H7 (cell line): ENCODE measurements around the gene PTPRN2. TPM values are rescaled to one million over a fixed set of nuclear protein-coding genes. Genes with fewer than 3 reads are reported as not detected.
"Not testable (repeated sequence)": the region's sequence is repeated elsewhere in the genome, so short reads cannot be mapped to it uniquely, and the experiment has no call there.

ENCODE experiments used
- DNase-seq: peaks from one replicate; pipeline ENCODE4 v3.0.0; 2012
- H3K27me3 ChIP-seq: 2 replicates; pipeline ENCODE4 v1.6.0; 2011; ENCODE audit warnings: mild to moderate bottlenecking, low read length; ENCODE audit not compliant: control insufficient read depth, insufficient read depth
- H3K36me3 ChIP-seq: replicated peaks from 2 replicates; pipeline ENCODE4 v1.5.1; 2011; ENCODE audit warnings: low read length; ENCODE audit not compliant: control insufficient read depth, insufficient read depth
- H3K4me3 ChIP-seq: 2 replicates; pipeline ENCODE4 v1.5.1; 2011; ENCODE audit warnings: low read depth, mild to moderate bottlenecking, control low read depth, low read length, moderate library complexity; ENCODE audit not compliant: insufficient read depth
- total RNA-seq: library from RNA; depleted of rRNA; stranded (reverse); fragments of >200 nt; shearing (Covaris generic); gene quantifications from 2 replicates; pipeline ENCODE4 v1.2.3, GENCODE V29; 2014

PTPRN2 gene
- total RNA-seq, 1 experiment from 2014 or later: 0.80 TPM

DNA sequence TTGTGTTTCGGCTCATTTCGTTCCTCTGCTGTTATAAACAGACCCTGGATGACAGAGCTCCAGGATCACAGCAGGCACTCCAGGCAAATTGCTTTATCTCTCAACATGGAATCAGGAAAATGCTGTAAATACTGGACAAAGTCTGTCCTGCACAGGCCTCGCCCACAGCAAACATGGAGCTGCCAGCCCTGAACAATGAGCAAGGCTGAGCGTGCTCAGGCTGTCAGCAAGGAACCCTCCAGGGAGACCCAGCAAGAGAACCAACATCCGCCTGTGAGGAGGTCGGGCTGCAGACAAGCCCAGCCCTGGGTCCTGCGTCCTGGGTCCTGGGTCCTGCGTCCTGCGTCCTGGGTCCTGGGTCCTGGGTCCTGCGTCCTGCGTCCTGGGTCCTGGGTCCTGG is 180.8 kb downstream of the PTPRN2 start:
- H3K27me3 ChIP-seq: no peaks in the 10 kb centered on the region
- no peaks in the 10 kb centered on the region for H3K36me3 ChIP-seq
- H3K4me3 ChIP-seq: no peak overlapping the region
- DNase-seq: peak; percentile 43

DNA sequence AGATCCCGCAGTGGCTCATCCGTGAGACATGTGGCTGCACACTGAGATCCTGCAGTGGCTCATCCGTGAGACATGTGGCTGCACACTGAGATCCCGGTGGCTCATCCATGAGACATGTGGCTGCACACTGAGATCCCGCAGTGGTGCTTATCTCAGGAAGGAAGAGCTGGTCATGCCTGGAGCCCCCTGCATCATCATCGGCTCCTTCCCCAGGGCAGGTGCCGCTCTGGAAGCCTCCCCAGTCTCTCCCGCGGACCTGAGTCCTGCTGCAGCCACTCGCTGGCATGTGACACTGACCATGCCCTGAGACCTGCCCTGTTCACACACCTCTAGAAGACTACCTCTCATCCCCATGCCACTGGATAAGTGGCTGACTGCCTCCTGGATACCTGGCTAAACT is 181.3 kb downstream of the PTPRN2 start:
- no peaks in the 10 kb centered on the region for H3K36me3 ChIP-seq
- H3K27me3 ChIP-seq: no peaks in the 10 kb centered on the region
- H3K4me3 ChIP-seq: no peak overlapping the region
- DNase-seq: peak; percentile 34

DNA sequence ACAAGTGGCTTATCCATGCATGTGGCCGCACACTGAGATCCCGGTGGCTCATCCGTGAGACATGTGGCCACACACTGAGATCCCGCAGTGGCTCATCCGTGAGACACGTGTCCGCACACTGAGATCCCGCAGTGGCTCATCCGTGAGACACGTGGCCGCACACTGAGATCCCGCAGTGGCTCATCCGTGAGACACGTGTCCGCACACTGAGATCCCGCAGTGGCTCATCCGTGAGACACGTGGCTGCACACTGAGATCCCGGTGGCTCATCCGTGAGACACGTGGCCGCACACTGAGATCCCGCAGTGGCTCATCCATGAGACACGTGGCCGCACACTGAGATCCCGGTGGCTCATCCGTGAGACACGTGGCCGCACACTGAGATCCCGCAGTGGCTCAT is 181.9 kb downstream of the PTPRN2 start:
- DNase-seq, H3K4me3 ChIP-seq, H3K36me3 ChIP-seq: not testable (repeated sequence)

DNA sequence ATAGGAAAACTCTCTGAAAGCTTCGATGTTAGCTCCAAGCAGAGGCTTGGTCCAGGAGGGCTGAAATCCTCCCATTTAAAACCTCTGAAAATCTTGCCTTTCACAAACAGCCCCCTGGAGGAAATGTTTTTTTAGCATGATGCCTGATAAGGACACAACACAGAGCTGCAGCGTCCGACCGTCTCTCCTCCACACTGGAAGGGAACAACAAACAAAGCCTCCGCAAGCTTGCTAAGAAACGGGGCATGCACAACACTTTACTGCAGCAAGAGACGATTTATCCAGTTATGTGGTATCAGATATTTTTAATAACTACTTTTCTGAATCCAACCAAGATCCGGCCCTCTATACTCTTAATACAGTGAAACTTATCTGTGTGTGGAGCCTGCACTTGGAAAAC is 182.3 kb downstream of the PTPRN2 start:
- H3K36me3 ChIP-seq: no peaks in the 10 kb centered on the region
- no peaks in the 10 kb centered on the region for H3K27me3 ChIP-seq
- no peak for DNase-seq
- H3K4me3 ChIP-seq: no peak overlapping the region

More for the DNA sequence above, 181.9 kb downstream of the PTPRN2 start:
- H3K27me3 ChIP-seq: not testable (repeated sequence)

DNA sequence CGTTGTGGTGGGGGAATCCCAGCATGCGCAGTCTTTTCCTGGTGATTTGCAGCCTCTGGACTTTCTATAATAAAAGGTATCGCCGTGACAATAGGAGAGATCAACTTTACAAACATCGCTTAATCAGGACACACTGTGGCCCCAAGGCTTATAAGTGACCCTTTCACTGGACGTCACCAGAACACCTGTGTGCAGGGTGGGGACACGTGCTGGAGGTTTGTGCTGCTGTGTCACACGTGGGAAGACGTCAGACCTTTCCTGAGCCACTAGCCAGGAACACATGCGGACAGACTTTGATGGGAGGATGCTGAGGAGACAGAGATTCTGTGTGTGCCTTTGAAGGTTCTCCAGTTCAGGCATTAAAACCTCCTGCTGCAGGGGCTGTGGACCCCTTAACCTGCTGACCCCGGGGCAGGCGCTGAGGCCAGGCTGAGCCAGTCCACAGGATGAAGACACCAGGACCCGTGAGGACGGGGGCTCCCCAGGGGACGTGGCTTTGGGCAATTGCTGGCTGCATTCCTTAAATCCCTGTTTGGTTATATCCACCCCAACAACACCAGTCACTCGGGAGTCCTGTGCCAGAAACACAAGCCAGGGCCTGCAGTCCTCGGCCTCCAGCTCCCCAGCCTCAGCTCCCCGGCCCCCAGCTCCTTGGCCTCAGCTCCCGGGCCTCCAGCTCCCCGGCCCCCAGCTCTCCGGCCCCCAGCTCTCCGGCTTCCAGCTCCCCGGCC is 183.4 kb downstream of the PTPRN2 start:
- H3K27me3 ChIP-seq: no peaks in the 10 kb centered on the region
- DNase-seq: peak; percentile 70
- no peaks in the 10 kb centered on the region for H3K36me3 ChIP-seq
- H3K4me3 ChIP-seq: no peak overlapping the region

DNA sequence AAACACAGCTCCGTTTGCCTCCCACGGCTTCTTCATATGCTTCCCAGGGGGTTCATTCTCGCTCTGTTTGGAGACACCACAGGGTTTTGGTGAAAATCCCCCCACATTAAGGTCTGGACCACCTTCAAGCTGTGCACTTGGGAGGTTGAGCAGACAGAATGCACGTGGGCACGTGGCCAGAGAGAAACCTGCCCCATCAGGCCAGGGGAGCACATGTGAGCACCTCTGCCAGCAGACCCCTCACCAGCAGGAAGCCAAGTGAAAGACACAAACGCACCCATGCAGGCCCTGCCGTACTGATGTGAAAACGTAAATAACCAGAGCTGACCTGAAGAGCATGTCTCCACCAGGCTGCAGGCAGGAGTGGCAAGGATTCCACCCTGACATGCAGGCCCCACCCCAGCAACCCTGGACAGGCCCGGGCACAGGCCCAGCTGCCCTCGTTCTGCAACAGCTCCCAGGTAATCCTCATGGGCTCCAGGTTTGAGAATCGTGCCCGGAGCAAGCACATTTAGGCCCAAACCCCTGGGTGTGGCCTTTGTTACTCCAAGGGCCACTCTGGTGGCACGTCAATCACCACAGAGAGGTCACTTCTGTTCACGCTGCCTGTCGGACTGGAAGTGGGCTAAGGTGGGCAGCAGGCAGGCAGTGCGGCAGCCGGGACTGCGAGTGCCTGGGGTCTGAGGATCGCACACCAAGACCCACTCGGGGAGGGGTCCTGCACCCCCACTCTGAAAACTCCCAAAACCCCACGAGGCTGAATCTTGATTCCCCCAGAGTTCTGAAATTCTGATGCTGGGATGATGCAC is 184.4 kb downstream of the PTPRN2 start:
- DNase-seq: peak; percentile 43
- H3K4me3 ChIP-seq: no peak overlapping the region
- no peaks in the 10 kb centered on the region for H3K36me3 ChIP-seq
- H3K27me3 ChIP-seq: no peaks in the 10 kb centered on the region

DNA sequence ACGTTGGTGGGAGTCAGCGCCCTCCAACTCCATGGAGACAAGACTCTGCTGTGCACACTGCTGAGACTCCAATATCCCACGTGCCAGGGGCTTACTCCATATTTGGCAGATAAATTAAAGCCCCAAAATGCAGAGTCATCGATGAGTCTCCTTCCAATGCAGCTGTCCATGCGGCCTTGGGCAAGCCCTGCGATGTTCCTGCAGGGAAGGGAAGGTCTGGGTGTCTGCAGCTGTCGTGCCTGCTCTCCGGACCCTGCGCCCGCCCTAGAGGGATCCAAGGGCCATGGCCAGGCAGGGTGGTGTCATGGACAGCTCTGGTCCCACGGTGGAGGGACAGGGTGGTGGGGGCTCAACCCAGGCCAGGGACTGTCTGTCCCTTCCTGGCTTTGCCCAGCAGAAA is 185.2 kb downstream of the PTPRN2 start:
- H3K36me3 ChIP-seq: no peaks in the 10 kb centered on the region
- H3K4me3 ChIP-seq: no peak overlapping the region

DNA sequence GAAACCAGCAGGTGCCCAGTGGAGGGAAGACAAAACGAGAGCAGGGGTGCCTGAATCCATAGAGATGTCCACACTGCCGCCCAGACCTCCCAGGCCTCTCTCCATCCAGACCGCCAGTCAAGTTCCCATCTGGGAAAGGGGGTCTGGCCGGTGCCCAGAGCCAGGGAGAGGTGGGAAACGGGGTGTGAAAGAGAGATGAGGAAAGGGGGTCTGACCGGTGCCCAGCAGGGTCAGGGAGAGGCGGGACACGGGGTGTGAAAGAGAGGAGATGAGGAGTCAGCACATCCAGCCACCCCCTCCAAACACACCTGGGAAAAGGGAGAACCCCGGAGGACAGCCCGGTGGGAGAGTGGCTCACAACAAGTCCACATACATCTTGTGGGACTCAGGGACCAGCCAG is 185.8 kb downstream of the PTPRN2 start:
- Histone ChIP-seq H3K36me3 (no peaks in the 10 kb centered on the region), H3K4me3 (no peak overlapping the region), H3K27me3 (no peaks in the 10 kb centered on the region)
- peak; percentile 46 for DNase-seq

More for the DNA sequence above, 185.2 kb downstream of the PTPRN2 start:
- H3K27me3 ChIP-seq: no peaks in the 10 kb centered on the region
- peak; percentile 50 for DNase-seq

DNA sequence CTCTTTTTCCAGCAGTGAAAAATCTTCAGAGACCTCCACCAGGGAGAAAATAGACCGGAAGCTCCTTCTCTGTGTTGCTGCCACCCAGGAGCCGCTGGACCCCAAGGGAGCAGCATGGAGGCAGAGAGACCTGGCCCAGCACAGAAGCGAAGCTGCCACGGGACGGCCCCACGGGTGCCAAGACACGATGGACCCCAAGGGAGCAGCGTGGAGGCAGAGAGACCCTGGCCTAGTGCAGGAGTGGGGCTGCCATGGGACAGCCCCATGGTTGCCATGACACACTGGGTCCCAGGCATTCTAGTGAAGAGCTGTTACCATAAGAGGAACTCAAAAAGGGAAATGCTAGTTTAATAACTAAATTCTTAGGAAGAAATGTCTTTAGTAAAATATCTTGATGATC is 186.3 kb downstream of the PTPRN2 start:
- DNase-seq: no peak
- H3K36me3 ChIP-seq: no peaks in the 10 kb centered on the region
- no peak overlapping the region for H3K4me3 ChIP-seq
- H3K27me3 ChIP-seq: no peaks in the 10 kb centered on the region

DNA sequence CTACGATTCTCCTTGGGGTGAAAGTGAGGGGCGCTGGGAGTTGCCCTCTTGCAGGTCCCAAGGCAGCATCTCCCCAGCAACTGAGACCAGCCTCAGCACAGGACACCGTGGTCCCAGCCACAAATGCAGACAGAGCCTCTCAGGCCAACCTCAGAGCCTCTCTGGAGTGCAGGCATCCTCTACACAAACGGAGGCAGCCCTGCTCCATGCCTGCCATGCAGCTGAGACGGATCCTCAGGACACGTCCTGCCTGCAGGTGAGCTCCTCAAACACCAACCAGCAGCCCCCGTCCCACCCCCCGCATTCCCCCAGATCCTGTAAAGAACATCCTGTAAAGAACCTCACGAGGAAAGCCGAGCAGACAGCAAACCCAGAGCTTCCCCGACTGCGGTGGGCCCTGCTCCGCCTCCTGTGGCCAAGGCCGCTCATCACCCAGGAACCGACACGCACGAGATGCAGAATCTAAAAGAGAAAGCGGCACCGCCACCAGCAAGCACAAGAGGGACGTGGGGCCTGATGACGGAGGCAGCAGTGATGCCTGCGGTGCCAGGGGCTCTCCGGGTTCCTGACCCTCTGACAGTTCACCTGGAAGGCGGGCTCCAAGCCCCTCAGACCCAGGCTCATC is 186.9 kb downstream of the PTPRN2 start:
- Histone ChIP-seq H3K36me3 (no peaks in the 10 kb centered on the region), H3K4me3 (no peak overlapping the region), H3K27me3 (no peaks in the 10 kb centered on the region)
- peak; percentile 75 for DNase-seq

DNA sequence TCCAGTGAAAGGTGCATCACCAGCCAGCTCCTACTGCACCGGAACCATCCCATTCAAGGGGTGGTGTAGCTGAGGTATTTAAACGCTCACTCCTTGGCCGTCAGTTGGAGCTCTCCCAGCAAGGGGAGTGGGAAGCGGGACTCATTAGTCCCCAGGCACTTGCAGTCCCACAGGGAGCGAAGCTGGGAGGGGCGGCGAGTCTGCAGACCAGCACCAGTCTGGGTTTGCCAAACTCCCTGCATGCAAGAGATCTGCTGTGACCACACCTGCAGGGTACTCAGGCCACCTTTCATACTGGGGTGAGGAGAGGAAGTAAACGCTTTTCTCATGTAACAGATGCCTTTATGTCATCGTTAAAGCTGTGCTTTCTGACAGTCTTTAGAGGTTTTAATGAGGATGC is 187.9 kb downstream of the PTPRN2 start:
- Histone ChIP-seq H3K4me3 (no peak overlapping the region), H3K36me3 (no peaks in the 10 kb centered on the region), H3K27me3 (no peaks in the 10 kb centered on the region)
- peak; percentile 55 for DNase-seq

DNA sequence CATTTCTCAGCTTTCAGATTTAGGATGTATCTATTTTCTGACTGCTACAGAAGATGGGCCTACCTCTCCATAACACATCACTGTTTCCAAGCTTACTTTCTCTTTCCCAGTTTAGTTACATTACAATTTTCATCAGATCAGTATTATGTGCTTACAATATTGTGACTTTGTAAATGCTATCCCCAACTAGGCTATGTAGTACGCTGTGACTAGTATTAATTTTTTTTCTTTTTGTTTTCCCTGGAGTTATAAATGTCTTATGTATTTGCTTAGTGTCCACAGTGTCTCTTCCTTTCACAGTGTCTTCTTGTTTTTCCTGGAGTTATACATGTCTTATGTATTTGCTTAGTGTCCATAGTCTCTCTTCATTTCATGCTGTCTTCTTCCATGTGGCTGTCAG is 188.9 kb downstream of the PTPRN2 start:
- DNase-seq: no peak
- Histone ChIP-seq H3K4me3 (no peak overlapping the region), H3K27me3 (no peaks in the 10 kb centered on the region), H3K36me3 (no peaks in the 10 kb centered on the region)

DNA sequence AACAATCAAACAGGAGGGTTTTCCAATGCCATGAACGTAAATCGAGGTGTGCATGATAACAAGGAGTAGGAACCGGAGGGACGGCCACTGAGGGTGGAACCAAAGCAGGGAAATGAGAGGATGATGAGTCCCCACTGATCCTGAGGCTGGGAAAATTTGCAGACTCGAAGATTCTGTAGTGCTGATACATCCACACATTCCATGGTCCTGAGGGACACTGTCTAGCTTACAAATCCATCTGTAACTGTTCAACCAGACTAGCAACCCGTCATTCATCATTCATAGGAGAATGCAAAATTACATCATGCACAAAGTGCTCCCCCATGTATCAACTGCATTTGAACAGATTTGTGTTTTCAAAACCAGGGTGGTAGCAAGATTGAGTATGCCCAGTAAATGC is 189.7 kb downstream of the PTPRN2 start:
- Histone ChIP-seq H3K36me3 (no peaks in the 10 kb centered on the region), H3K4me3 (no peak overlapping the region), H3K27me3 (no peaks in the 10 kb centered on the region)
- DNase-seq: no peak

DNA sequence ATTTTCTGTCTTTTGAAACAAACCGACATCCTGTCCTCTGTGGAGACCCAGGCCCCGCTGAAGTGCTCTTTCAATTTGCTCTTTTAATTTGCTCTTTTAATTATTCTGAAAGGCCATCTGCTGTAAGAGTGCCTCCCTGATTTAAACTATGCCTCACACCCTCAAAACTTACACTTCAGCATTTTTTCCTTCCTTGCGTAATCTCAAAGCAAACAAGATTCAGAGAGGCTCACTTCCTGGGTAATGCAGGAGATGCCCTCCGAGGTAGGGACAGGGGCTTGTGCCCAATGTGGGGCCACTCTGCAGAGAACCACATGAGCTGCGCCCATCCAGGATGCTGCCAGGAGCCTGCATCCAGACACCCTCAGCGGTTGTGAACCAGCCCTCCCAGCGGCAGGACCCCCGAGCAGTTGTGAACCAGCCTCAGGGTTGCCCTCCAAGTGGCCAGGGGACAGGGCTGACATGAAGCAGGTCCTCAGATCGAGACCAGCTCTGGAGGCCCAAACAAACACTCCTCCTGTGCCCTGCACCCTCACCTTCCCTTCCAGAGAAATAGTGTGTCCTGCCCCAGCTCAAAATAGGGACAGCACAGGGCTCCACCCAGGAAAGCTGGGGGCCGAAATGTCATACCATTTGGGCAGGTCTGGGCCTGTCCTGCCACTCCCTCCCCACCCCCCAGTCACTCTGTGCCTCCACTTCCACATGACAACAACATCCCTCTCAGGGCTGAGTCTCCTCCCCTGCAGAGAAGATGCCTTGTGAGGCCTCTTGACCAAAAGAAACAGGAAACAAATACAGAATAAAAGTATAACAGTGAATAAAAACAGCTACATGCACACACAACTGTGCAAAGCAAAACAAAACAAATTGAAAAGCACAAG is 190.4 kb downstream of the PTPRN2 start:
- peak; percentile 34 for DNase-seq

More for the DNA sequence above, 190.4 kb downstream of the PTPRN2 start:
- H3K27me3 ChIP-seq: no peaks in the 10 kb centered on the region
- no peaks in the 10 kb centered on the region for H3K36me3 ChIP-seq
- H3K4me3 ChIP-seq: no peak overlapping the region
